ENCODE results near the gene TEP1.
"Not testable (repeated sequence)": the region's sequence is repeated elsewhere in the genome, so short reads cannot be mapped to it uniquely, and the experiment has no call there.

The TEP1 gene

GRCh38 chr14:20455355-20456300 lies 42.3 kb upstream of the TEP1 start:
- TF ChIP-seq CTCF (IDR thresholded peaks at IDR 0.05; ENCODE audit: insufficient read depth, low read length, poor library complexity, severe bottlenecking), result no peak
- DNase-seq (ENCODE audit: extremely low read depth, insufficient read length), result no peak
- Histone ChIP-seq H3K4me3 (replicated peaks; ENCODE audit: low read depth, low read length) (peak overlapping the region; percentile 83), H3K27me3 (replicated peaks; ENCODE audit: control insufficient read depth, insufficient read depth, low read length) (no peaks in the 10 kb centered on the region), H3K36me3 (ENCODE audit: control insufficient read depth, insufficient read depth, low read length) (peaks cover 23% of the 10 kb centered on the region)

GRCh38 chr14:20454516-20455354 lies 41.4 kb upstream of the TEP1 start, which contains the start of the genes APEX1 and OSGEP:
Gene APEX1, plus strand, starts transcription at chr14:20455226. Its CDS starts 420 bp downstream, at chr14:20455646.
Gene OSGEP, minus strand, starts transcription at chr14:20454812. Its CDS starts 129 bp downstream, at chr14:20454683.
- DNase-seq (ENCODE audit: extremely low read depth, insufficient read length), result peak; percentile 96
- H3K36me3 ChIP-seq (ENCODE audit: control insufficient read depth, insufficient read depth, low read length), result peaks cover 25% of the 10 kb centered on the region
- H3K27me3 ChIP-seq (replicated peaks; ENCODE audit: control insufficient read depth, insufficient read depth, low read length), result no peaks in the 10 kb centered on the region
- peak within 1 kb of the TSS; percentile 83 for H3K4me3 ChIP-seq (replicated peaks; ENCODE audit: low read depth, low read length)
- TF ChIP-seq CTCF (IDR thresholded peaks at IDR 0.05; ENCODE audit: insufficient read depth, low read length, poor library complexity, severe bottlenecking), result no peak

- H3K4me3 ChIP-seq (replicated peaks; ENCODE audit: low read depth, low read length); DNase-seq (ENCODE audit: extremely low read depth, insufficient read length); H3K27me3 ChIP-seq (replicated peaks; ENCODE audit: control insufficient read depth, insufficient read depth, low read length): not testable (repeated sequence)
- H3K36me3 ChIP-seq (ENCODE audit: control insufficient read depth, insufficient read depth, low read length), result peaks cover 24% of the 10 kb centered on the region
These were observed 39.5 kb upstream of the TEP1 start for GRCh38 chr14:20452831-20453230.

GRCh38 chr14:20446889-20447288 lies 33.6 kb upstream of the TEP1 start:
- DNase-seq (ENCODE audit: extremely low read depth, insufficient read length), result no peak
- H3K27me3 ChIP-seq (replicated peaks; ENCODE audit: control insufficient read depth, insufficient read depth, low read length), result no peaks in the 10 kb centered on the region
- H3K4me3 ChIP-seq (replicated peaks; ENCODE audit: low read depth, low read length), result no peak overlapping the region
- H3K36me3 ChIP-seq (ENCODE audit: control insufficient read depth, insufficient read depth, low read length), result peaks cover 25% of the 10 kb centered on the region
- no peak for TF ChIP-seq CTCF (IDR thresholded peaks at IDR 0.05; ENCODE audit: insufficient read depth, low read length, poor library complexity, severe bottlenecking)

- not testable (repeated sequence) for H3K4me3 ChIP-seq (replicated peaks; ENCODE audit: low read depth, low read length); DNase-seq (ENCODE audit: extremely low read depth, insufficient read length); H3K27me3 ChIP-seq (replicated peaks; ENCODE audit: control insufficient read depth, insufficient read depth, low read length)
- H3K36me3 ChIP-seq (ENCODE audit: control insufficient read depth, insufficient read depth, low read length), result peaks cover 16% of the 10 kb centered on the region
These were observed 30.3 kb upstream of the TEP1 start for GRCh38 chr14:20443650-20444049.

GRCh38 chr14:20441461-20441860 lies 28.2 kb upstream of the TEP1 start:
- no peaks in the 10 kb centered on the region for H3K27me3 ChIP-seq (replicated peaks; ENCODE audit: control insufficient read depth, insufficient read depth, low read length)
- DNase-seq (ENCODE audit: extremely low read depth, insufficient read length), result no peak

More at GRCh38 chr14:20441461-20441860, 28.2 kb upstream of the TEP1 start:
- no peak for TF ChIP-seq CTCF (IDR thresholded peaks at IDR 0.05; ENCODE audit: insufficient read depth, low read length, poor library complexity, severe bottlenecking)
- Histone ChIP-seq H3K36me3 (ENCODE audit: control insufficient read depth, insufficient read depth, low read length) (peaks cover 2% of the 10 kb centered on the region; the same call in 1 of the 2 replicates), H3K4me3 (replicated peaks; ENCODE audit: low read depth, low read length) (no peak overlapping the region)
